Measurements from ENCODE around the gene KRTAP10-1.

The KRTAP10-1 gene

GRCh38 chr21:44528634-44528995, 11.4 kb downstream of the KRTAP10-1 start:
- no peak for DNase-seq (ENCODE audit: low read depth, low spot score)

GRCh38 chr21:44527983-44528633, 11.9 kb downstream of the KRTAP10-1 start:
- no peak for DNase-seq (ENCODE audit: low read depth, low spot score)

- no peak for DNase-seq (ENCODE audit: low read depth, low spot score)
Measured at GRCh38 chr21:44527156-44527982, 12.6 kb downstream of the KRTAP10-1 start.

GRCh38 chr21:44526096-44526997, 13.6 kb downstream of the KRTAP10-1 start:
- DNase-seq (ENCODE audit: low read depth, low spot score) = no peak

GRCh38 chr21:44525391-44526095, 14.5 kb downstream of the KRTAP10-1 start:
- DNase-seq (ENCODE audit: low read depth, low spot score) = no peak

GRCh38 chr21:44524414-44525371, 15.3 kb downstream of the KRTAP10-1 start:
- no peak for DNase-seq (ENCODE audit: low read depth, low spot score)

- no peak for DNase-seq (ENCODE audit: low read depth, low spot score)
Measured at GRCh38 chr21:44523567-44524413, 16.2 kb downstream of the KRTAP10-1 start.

GRCh38 chr21:44522753-44523204, 17.2 kb downstream of the KRTAP10-1 start:
- no peak for DNase-seq (ENCODE audit: low read depth, low spot score)

GRCh38 chr21:44521928-44522752, 17.9 kb downstream of the KRTAP10-1 start:
- DNase-seq (ENCODE audit: low read depth, low spot score) = no peak

- no peak for DNase-seq (ENCODE audit: low read depth, low spot score)
Measured at GRCh38 chr21:44521301-44521927, 18.6 kb downstream of the KRTAP10-1 start.

- DNase-seq (ENCODE audit: low read depth, low spot score) = no peak
Measured at GRCh38 chr21:44520326-44521300, 19.4 kb downstream of the KRTAP10-1 start.

GRCh38 chr21:44519346-44520325, 20.4 kb downstream of the KRTAP10-1 start:
- no peak for DNase-seq (ENCODE audit: low read depth, low spot score)

GRCh38 chr21:44518686-44519085, 21.3 kb downstream of the KRTAP10-1 start:
- no peak for DNase-seq (ENCODE audit: low read depth, low spot score)

- DNase-seq (ENCODE audit: low read depth, low spot score) = no peak
Measured at GRCh38 chr21:44517175-44517899, 22.7 kb downstream of the KRTAP10-1 start.

- no peak for DNase-seq (ENCODE audit: low read depth, low spot score)
Measured at GRCh38 chr21:44516828-44517174, 23.2 kb downstream of the KRTAP10-1 start.
